GM18508 (cell line): ENCODE results near the gene DGKH.

Source experiments
- ATAC-seq: cut with Tn5 transposase; IDR thresholded peaks from one replicate; pipeline ENCODE4 v1.9.1; 2021; ENCODE audit warnings: moderate number of reproducible peaks; ENCODE audit not compliant: insufficient read depth, unreplicated experiment

The DGKH gene

GRCh38 chr13:42048342-42048683 lies at the start of gene DGKH:
TSS of gene DGKH (plus strand) at chr13:42048648. CDS start at chr13:42048774, 126 bp downstream.
- ATAC-seq = no peak

GRCh38 chr13:42000846-42001245 lies 47.6 kb upstream of the DGKH start:
- no peak for ATAC-seq

- ATAC-seq = no peak
Observed at GRCh38 chr13:42001580-42001979, 46.9 kb upstream of the DGKH start.

GRCh38 chr13:42002066-42002465 lies 46.4 kb upstream of the DGKH start:
- no peak for ATAC-seq

GRCh38 chr13:42007844-42008243 lies 40.6 kb upstream of the DGKH start:
- ATAC-seq = no peak

GRCh38 chr13:42009057-42009456 lies 39.4 kb upstream of the DGKH start:
- no peak for ATAC-seq

GRCh38 chr13:42011601-42012350 lies 36.7 kb upstream of the DGKH start:
- no peak for ATAC-seq

- ATAC-seq = no peak
Observed at GRCh38 chr13:42014119-42014518, 34.3 kb upstream of the DGKH start.

GRCh38 chr13:42017264-42017663 lies 31.2 kb upstream of the DGKH start:
- ATAC-seq = no peak

GRCh38 chr13:42021851-42022250 lies 26.6 kb upstream of the DGKH start:
- ATAC-seq = no peak

GRCh38 chr13:42022336-42022735 lies 26.1 kb upstream of the DGKH start:
- no peak for ATAC-seq

GRCh38 chr13:42022796-42023493 lies 25.5 kb upstream of the DGKH start:
- no peak for ATAC-seq

GRCh38 chr13:42027286-42027685 lies 21.2 kb upstream of the DGKH start:
- ATAC-seq = no peak

GRCh38 chr13:42028113-42028799 lies 20.2 kb upstream of the DGKH start:
- no peak for ATAC-seq

- ATAC-seq = no peak
Observed at GRCh38 chr13:42035905-42036521, 12.4 kb upstream of the DGKH start.

- no peak for ATAC-seq
Observed at GRCh38 chr13:42036711-42037110, 11.7 kb upstream of the DGKH start.

GRCh38 chr13:42038661-42039456 lies 9.6 kb upstream of the DGKH start:
- no peak for ATAC-seq

GRCh38 chr13:42039457-42039945 lies 8.9 kb upstream of the DGKH start:
- no peak for ATAC-seq

GRCh38 chr13:42039946-42040729 lies 8.3 kb upstream of the DGKH start:
- no peak for ATAC-seq
